Smooth muscle cell (in vitro differentiated cells): ENCODE results near the gene MOK. TPM values are rescaled to one million over a fixed set of nuclear protein-coding genes. Genes with fewer than 3 reads are reported as not detected.

Source experiments
- DNase-seq: peaks from one replicate; lab custom pipeline; 2025; ENCODE audit not compliant: unreplicated experiment; lab: John Stamatoyannopoulos, UW
- H2AFZ ChIP-seq: fragments of 200-600 bp; sonication (generic); 2 replicates; pipeline ENCODE4 v1.6.0; 2016; ENCODE audit warnings: antibody characterized with exemption, low read depth, mild to moderate bottlenecking
- H3F3A ChIP-seq: fragments of 200-600 bp; sonication (generic); 2 replicates; pipeline ENCODE4 v1.6.0; 2017; ENCODE audit warnings: antibody characterized with exemption, low read depth
- H3K27ac ChIP-seq: fragments of 200-600 bp; sonication (generic); 2 replicates; pipeline ENCODE4 v1.5.1; 2016; ENCODE audit warnings: low read depth, mild to moderate bottlenecking
- H3K27me3 ChIP-seq: fragments of 200-600 bp; sonication (generic); 2 replicates; pipeline ENCODE4 v1.6.1; 2016; ENCODE audit warnings: low read depth, mild to moderate bottlenecking
- H3K36me3 ChIP-seq: fragments of 200-600 bp; sonication (generic); 2 replicates; pipeline ENCODE4 v1.5.1; 2016; ENCODE audit warnings: low read depth
- H3K4me1 ChIP-seq: fragments of 200-600 bp; sonication (generic); 2 replicates; pipeline ENCODE4 v1.5.1; 2016; ENCODE audit warnings: low read depth
- H3K4me2 ChIP-seq: fragments of 200-600 bp; sonication (generic); 2 replicates; pipeline ENCODE4 v1.6.0; 2016; ENCODE audit warnings: mild to moderate bottlenecking
- H3K4me3 ChIP-seq: fragments of 200-600 bp; sonication (generic); 2 replicates; pipeline ENCODE4 v1.5.1; 2016; ENCODE audit warnings: mild to moderate bottlenecking
- H3K79me2 ChIP-seq: fragments of 200-600 bp; sonication (generic); 2 replicates; pipeline ENCODE4 v1.6.0; 2016; ENCODE audit warnings: low read depth, mild to moderate bottlenecking
- H3K9ac ChIP-seq: fragments of 200-600 bp; sonication (generic); 2 replicates; pipeline ENCODE4 v1.6.0; 2016; ENCODE audit warnings: low read depth
- H3K9me3 ChIP-seq: fragments of 200-600 bp; sonication (generic); replicated peaks from 2 replicates; pipeline ENCODE4 v1.5.1; 2016; ENCODE audit warnings: low read depth
- H4K20me1 ChIP-seq: fragments of 200-600 bp; sonication (generic); 2 replicates; pipeline ENCODE4 v1.6.0; 2016; ENCODE audit warnings: low read depth
- CTCF ChIP-seq: fragments of 200-600 bp; sonication (generic); IDR thresholded peaks from 2 replicates; pipeline ENCODE4 v1.5.1; 2017; ENCODE audit warnings: borderline replicate concordance, mild to moderate bottlenecking, antibody characterized with exemption; ENCODE audit not compliant: insufficient read depth, poor library complexity, severe bottlenecking
- WGBS: methylation state at CpG from one replicate; pipeline ENCODE4 v1.1.7; 2016; ENCODE audit warnings: low lambda C conversion rate; 5-methylcytosine and 5-hydroxymethylcytosine counted together
- polyA plus RNA-seq: library from polyadenylated mRNA; unstranded; fragments of >200 nt; fragmentation: Nextera tagmentation; extraction: Ambion mirVana; gene quantifications from 2 replicates; pipeline ENCODE4 v1.2.1, GENCODE V29; 2016
- total RNA-seq: library from RNA; depleted of rRNA; stranded (reverse); fragments of >200 nt; gene quantifications from 2 replicates; pipeline ENCODE4 v1.2.3, GENCODE V29; 2014

Gene MOK
- total and polyA plus RNA-seq, 2 experiments from 2014 or later = 4.7 to 6.4 TPM

- Histone ChIP-seq H3K4me1 (peaks cover under 1% of the 10 kb centered on the region), H3K4me3 (no peak overlapping the region), H2AFZ (no peak overlapping the region), H3K79me2 (no peaks in the 10 kb centered on the region), H3K9ac (no peak overlapping the region), H3F3A (no peaks in the 10 kb centered on the region), H3K36me3 (no peaks in the 10 kb centered on the region), H3K27ac (no peak overlapping the region), H3K27me3 (no peaks in the 10 kb centered on the region), H4K20me1 (no peaks in the 10 kb centered on the region), H3K9me3 (no peaks in the 10 kb centered on the region), H3K4me2 (no peak overlapping the region)
- no peak for DNase-seq
- no peak for TF ChIP-seq CTCF
- 90% methylated on average over 21 of the region's 21 CpGs for WGBS
Observed at GRCh38 chr14:102252834-102253801, 51.8 kb downstream of the MOK start.

- 93% methylated on average over 8 of the region's 8 CpGs for WGBS
- Histone ChIP-seq H4K20me1 (no peaks in the 10 kb centered on the region), H3K4me2 (no peak overlapping the region), H3K36me3 (no peaks in the 10 kb centered on the region), H3K4me3 (no peak overlapping the region), H3K9ac (no peak overlapping the region), H3K27ac (no peak overlapping the region), H3K9me3 (no peaks in the 10 kb centered on the region), H3K79me2 (no peaks in the 10 kb centered on the region), H3F3A (no peaks in the 10 kb centered on the region), H3K27me3 (no peaks in the 10 kb centered on the region), H2AFZ (no peak overlapping the region), H3K4me1 (peaks cover 4% of the 10 kb centered on the region)
- no peak for TF ChIP-seq CTCF
- no peak for DNase-seq
Observed at GRCh38 chr14:102251161-102251560, 53.8 kb downstream of the MOK start.

- Histone ChIP-seq H3K79me2 (no peaks in the 10 kb centered on the region), H3K4me2 (no peak overlapping the region), H3K36me3 (no peaks in the 10 kb centered on the region), H2AFZ (no peak overlapping the region), H3K4me3 (no peak overlapping the region), H3K27me3 (no peaks in the 10 kb centered on the region), H3K9ac (no peak overlapping the region), H3K27ac (no peak overlapping the region), H3F3A (no peaks in the 10 kb centered on the region), H3K4me1 (peaks cover 4% of the 10 kb centered on the region), H3K9me3 (no peaks in the 10 kb centered on the region), H4K20me1 (no peaks in the 10 kb centered on the region)
- no peak for DNase-seq
- no peak for TF ChIP-seq CTCF
- WGBS = 96% methylated on average over 15 of the region's 15 CpGs
Observed at GRCh38 chr14:102250636-102251035, 54.3 kb downstream of the MOK start.

- no peak for DNase-seq
- no peak overlapping the region for H3K4me2 ChIP-seq
- no peaks in the 10 kb centered on the region for H3K79me2 ChIP-seq
- H3K9me3 ChIP-seq = no peaks in the 10 kb centered on the region
- no peaks in the 10 kb centered on the region for H4K20me1 ChIP-seq
- H3K36me3 ChIP-seq = no peaks in the 10 kb centered on the region
- H3F3A ChIP-seq = no peaks in the 10 kb centered on the region
- no peaks in the 10 kb centered on the region for H3K27me3 ChIP-seq
- peaks cover 4% of the 10 kb centered on the region for H3K4me1 ChIP-seq
- no peak overlapping the region for H3K4me3 ChIP-seq
- no peak overlapping the region for H2AFZ ChIP-seq
- H3K27ac ChIP-seq = no peak overlapping the region
- TF ChIP-seq CTCF = no peak
- H3K9ac ChIP-seq = no peak overlapping the region
- WGBS = 96% methylated on average over 6 of the region's 6 CpGs
Observed at GRCh38 chr14:102249981-102250380, 55.0 kb downstream of the MOK start.
